Glomerular endothelial cell (primary cell): ENCODE results near the gene ARHGAP4. TPM values are rescaled to one million over a fixed set of nuclear protein-coding genes. Genes with fewer than 3 reads are reported as not detected.

Source experiments
- DNase-seq: peaks from one replicate; pipeline ENCODE4 v3.0.0-alpha.2; 2011; ENCODE audit warnings: low read depth, low spot score; ENCODE audit errors: extremely low read depth
- total RNA-seq: library from RNA; depleted of rRNA; stranded (reverse); fragments of >200 nt; gene quantifications from 2 replicates; pipeline ENCODE4 v1.2.3, GENCODE V29; 2015

The ARHGAP4 gene
- total RNA-seq, 1 donor from 2014 or later: 24.2 TPM

DNA sequence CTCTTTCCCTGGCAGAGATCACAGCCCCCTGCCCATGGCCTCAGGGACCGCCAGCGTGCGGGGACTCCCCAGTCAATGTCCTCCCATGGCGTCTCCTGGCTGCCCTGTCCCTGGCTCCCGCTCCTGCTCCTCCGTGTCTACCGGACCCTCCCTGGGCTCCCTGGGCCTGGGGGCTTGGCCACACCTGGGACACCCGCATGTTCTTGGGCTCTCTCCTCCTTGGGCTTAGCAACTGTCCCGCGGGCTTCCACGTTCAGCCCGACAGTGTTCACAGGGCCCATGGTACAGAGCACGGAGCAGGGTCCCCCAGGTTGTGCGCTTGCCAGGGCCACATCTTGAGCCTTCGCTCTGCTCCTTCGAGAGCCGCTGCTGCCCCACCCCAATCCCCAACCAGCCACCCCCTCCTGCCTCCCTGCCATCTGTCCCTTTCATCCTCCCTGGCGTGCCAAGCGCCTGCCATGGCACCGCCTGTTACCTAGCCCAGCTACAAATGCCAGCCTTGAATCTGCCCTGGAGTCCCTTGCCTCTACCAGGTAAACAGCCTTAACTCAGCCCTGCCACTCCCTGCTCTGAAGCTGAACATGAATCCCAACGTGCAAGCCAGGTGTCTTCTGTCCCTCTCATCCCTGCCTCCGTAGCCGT, 17.7 kb downstream of the ARHGAP4 start:
- no peak for DNase-seq

DNA sequence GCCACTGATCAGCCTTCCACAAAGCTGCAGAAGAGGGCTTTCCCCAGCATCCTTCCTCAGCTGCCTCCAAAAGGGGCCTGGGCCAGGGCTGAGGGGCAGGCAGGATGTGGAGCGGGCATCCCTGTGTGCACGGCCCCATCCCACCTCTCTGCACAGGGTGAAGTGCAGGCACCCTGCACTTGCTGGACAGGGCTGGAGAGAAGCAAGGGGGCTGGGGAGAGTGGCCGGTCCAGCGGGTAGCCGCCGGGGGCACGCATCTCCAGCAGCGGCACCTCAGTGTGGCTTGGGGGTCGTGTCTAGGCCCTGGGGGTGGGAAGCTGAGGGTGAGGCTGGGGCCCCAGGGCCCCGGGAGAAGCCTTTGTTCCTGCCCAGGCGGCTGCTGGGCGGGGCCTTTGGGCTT, 18.6 kb downstream of the ARHGAP4 start:
- no peak for DNase-seq

DNA sequence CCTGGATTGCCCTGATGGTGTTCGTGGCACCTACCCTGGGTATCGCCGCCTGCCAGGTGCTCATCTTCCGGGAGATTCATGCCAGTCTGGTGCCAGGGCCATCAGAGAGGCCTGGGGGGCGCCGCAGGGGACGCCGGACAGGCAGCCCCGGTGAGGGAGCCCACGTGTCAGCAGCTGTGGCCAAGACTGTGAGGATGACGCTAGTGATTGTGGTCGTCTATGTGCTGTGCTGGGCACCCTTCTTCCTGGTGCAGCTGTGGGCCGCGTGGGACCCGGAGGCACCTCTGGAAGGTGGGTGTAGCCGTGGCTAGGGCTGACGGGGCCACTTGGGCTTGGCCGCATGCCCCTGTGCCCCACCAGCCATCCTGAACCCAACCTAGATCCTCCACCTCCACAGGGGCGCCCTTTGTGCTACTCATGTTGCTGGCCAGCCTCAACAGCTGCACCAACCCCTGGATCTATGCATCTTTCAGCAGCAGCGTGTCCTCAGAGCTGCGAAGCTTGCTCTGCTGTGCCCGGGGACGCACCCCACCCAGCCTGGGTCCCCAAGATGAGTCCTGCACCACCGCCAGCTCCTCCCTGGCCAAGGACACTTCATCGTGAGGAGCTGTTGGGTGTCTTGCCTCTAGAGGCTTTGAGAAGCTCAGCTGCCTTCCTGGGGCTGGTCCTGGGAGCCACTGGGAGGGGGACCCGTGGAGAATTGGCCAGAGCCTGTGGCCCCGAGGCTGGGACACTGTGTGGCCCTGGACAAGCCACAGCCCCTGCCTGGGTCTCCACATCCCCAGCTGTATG, 19.7 kb downstream of the ARHGAP4 start:
- DNase-seq: no peak

DNA sequence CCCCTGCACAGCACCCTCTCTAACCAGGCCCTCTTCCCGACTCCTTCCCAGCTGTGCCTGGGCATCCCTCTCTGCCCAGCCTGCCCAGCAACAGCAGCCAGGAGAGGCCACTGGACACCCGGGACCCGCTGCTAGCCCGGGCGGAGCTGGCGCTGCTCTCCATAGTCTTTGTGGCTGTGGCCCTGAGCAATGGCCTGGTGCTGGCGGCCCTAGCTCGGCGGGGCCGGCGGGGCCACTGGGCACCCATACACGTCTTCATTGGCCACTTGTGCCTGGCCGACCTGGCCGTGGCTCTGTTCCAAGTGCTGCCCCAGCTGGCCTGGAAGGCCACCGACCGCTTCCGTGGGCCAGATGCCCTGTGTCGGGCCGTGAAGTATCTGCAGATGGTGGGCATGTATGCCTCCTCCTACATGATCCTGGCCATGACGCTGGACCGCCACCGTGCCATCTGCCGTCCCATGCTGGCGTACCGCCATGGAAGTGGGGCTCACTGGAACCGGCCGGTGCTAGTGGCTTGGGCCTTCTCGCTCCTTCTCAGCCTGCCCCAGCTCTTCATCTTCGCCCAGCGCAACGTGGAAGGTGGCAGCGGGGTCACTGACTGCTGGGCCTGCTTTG, 20.5 kb downstream of the ARHGAP4 start:
- DNase-seq: no peak

DNA sequence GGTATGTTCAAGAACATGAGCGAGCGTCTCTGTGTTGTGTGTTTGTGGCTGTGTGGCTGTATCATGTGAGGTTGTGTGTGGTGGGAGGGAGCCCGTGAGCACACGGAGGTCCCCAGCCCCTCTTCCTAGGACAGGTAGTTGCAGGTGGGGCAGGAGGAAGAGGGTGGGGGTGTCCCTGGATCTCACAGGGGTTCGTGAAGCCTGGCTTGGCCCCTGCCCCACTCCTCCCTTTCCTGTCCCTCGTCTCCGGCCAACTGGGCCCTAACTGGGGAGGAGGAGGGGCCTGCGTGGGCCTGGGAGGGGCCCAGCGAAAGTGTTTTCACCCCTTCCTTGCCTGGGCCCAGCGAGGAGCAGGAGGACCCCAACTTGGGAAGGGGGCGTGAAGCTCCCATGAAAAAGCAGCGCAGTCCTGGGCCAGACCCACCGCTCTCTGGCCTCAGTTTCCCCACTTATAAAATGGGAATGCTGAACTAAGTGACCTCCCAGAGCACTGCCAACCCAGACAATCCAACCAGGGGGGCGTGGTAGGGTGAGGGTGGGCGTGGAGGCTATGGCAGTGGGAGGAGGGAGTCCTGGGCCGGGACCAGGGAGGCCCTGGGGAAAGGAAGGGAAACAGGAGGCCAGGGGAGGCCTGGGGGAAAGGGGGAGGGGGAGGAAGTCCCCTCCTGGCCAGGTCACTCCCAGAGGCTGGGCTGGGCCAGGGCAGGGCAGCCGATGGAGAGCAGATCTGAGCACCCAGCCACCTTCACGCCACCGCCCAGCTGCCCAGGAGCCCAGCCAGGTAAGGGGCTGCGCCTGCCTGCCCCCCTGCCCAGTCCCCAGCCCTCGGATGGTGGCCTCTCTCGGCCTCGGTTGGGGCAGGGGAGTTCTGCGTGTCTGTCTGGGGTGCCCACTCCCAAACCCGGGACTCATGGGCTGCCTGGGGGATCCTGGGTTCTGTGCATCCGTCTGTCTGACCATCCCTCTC, 21.8 kb downstream of the ARHGAP4 start, which contains the start of gene AVPR2:
AVPR2 (plus strand) TSS at position 683 of the 967 bp plus-strand sequence. CDS start 473 bp downstream, outside the sequence.
- no peak for DNase-seq

DNA sequence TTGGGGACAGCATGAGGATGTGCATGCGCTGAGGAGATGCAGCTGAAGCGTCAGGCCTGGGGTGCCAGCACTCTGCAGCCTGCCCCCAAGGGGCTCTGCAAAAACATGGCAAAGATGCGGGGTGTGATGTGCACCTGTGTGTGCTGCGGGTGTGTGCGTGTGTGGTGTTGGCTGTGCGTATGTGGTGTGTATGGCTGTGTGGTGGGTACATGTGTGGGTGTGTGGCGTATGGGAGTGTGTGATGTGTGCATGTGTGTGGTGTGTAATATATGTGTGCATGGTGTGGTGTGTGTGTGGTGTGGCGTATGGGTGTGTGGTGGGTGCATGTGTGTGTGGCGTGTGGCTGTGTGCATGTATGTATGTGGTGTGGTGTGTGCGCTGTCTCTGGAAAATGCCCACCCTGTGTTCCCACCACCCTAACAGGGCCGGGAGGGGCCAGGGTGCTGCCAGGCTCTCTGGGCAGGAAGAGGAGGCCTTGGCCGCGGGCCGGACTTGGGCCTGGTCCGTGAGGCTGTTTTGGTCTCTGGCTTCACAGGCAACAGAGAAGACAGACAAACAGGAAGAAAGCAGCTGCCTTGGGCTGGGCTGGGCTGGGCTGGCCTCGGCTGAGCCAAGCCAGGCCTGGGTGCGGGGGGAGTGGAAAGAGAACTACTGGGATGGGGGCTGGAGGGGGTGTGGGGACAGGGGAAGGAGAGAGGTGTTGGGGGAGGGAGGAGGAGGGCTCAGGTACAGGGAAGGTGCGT, 22.7 kb downstream of the ARHGAP4 start:
- DNase-seq: no peak

DNA sequence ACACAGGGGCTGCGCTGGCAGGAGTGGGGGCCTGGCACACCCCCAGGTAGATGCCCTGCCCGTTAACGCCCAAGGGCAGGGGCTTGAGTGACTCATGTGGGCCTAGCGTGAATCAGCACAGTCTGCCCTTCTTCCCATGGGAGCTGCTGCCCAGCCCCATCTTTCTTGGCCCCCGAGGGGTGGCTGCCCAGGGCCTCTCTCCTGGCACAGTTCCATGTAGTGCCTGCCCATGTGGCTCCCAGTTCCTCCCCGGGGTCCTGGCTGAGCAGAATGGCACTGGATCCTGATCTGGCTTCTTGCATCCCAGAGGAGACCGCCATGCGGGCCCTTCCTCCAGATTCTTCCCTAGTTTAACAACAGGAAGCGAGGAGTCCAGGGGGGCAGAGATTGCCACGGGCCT, 23.7 kb downstream of the ARHGAP4 start:
- DNase-seq: no peak

DNA sequence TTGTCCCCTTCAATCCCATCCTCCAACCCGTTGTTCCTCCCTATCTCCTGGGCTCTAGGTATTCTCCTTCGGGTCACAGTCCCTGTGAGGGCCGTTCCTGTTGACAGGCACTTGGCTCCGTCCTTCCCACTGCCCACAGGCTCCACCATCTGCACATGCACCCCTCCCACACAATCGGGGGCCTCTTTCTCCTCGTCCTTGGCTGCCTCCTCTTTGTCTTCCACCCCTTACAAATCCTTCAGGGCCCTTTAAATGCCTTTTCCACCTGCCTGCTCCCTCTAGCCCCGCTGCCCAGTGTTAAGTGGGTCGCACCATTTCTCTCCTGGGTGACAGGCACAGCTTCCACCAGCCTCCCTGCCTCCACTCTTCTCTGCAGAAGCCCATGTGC, 24.3 kb downstream of the ARHGAP4 start:
- DNase-seq: no peak

DNA sequence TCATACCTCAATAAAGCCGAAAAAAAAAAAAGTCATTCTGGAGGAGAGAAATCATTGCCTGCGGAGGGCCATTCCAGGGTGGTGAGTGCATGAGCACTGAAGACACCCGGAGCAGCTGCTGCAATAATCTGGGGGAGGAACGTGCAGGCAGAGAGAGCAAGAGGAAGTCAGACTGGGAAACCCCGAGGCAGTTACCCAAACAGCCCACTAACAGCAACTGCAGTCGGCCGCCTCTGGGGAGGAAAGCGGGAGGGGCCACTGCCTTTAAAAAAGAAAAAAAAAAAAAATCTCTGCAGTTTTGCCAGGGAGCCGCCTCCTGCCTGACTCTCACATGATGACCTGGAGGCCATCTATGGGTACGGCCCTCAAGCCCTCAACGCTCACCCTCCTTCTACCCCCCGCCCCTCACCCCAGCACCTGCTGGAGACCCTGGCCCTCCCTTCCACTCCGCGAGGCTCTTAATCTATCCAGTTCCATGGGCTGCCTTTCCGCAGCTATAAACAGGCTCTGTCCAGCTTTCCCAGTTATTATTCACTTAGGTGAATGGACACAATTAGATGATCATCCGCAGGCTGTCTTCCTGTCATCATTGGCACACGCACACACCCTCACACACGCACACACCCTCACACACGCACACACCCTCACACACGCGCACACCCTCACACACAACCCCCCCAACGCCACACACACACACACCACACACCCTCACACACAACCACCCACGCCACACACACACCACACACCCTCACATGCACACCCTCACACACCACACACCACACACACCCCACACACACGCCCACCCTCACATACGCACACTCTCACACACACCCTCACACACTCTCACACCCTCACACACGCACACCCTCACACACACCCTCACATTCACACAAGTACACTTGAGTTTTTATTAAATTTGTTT, 25.0 kb downstream of the ARHGAP4 start:
- DNase-seq: no peak

DNA sequence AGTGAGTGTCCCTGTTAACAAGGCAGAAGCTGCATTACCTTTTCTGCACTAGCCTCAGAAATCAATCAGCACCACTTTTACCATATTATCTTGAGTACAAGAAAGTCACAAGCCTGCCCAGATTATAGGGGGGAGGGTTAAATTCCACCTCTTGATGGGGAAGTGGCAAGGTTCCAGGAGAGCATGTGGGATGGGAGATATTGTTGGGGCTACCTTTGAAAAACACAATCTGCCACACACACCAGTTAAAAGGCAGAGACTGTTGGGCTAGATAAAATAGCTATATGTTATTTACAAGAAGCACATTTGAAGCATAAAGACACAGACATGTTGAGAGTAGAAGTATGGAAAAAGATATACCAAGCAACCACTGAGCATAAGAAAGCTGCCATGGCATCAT, 28.2 kb downstream of the ARHGAP4 start:
- no peak for DNase-seq

DNA sequence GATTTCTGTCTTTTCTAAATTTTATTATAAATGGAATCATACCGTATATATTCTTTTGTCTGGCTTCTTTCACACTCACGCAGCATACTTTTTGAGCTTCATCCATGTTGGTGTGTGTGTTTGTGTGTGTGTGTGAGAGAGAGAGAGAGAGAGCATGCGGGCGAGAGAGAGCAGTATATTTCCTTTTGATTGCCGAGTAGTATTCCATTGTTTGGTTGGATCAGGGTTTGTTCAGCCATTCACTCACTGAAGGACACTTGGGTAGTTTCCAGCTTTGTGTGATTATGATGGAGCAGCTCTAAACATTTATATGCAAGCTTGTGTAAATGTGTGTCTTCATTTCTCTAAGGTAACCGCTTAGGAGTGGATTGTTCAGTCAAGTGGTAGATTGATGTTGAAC, 36.9 kb downstream of the ARHGAP4 start:
- no peak for DNase-seq

DNA sequence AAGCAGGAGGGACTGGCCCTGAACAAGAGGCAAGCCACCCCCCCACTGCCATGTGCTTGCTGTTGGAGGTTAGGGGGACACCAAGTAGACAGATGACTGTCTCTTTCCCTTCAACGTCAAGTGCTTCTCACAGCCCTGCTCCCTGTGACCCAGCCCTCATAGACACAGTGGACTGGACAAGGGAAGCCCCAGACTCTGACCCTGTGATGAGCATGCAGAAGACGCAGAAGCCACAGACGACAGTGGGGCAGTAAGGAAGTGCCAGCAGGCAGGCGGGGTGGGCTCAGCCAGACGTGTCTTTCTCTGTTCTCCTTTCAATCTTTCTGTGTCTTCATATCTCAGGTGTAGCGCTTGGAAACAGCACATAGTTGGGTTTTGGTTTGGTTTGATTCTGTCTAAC, 37.7 kb downstream of the ARHGAP4 start:
- no peak for DNase-seq

DNA sequence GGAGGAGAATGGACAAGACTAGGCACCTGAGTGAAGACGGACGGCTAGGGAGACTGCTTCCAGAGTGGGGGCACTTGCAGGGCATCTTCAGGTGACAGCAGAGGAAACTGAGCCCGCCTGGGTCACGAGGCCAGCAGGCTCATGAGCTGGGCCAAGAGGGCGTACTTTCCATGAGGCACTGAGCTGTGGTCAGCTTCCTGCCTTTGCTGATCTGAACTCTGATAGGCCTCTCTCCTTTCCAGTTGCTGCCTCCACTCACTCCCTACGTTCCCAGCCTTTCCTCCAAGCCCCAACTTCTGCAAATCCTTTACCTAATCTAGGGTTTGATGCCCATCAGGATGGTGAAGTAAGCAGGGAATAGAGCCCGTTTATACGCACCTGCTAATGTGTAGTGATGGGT, 38.7 kb downstream of the ARHGAP4 start:
- no peak for DNase-seq

DNA sequence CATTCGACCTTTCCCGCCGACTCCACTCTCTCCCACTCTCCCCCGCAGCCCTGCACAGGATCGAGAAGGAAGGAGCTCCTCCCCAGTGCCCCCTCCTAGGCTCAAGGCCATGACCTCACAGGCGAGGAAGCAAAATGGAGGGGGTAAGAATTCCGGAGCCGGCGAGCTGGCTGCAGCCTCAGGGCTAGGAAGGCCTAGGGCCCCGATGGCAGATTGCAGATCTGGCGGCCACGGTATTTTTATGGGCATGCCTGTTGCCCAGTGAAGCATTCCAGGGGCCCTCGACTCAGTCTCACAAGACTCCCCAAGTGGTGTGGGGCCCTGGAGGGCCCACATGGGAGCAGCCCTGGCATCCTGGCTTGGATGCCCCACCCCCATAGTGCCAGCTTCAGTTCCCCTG, 39.1 kb downstream of the ARHGAP4 start:
- no peak for DNase-seq

DNA sequence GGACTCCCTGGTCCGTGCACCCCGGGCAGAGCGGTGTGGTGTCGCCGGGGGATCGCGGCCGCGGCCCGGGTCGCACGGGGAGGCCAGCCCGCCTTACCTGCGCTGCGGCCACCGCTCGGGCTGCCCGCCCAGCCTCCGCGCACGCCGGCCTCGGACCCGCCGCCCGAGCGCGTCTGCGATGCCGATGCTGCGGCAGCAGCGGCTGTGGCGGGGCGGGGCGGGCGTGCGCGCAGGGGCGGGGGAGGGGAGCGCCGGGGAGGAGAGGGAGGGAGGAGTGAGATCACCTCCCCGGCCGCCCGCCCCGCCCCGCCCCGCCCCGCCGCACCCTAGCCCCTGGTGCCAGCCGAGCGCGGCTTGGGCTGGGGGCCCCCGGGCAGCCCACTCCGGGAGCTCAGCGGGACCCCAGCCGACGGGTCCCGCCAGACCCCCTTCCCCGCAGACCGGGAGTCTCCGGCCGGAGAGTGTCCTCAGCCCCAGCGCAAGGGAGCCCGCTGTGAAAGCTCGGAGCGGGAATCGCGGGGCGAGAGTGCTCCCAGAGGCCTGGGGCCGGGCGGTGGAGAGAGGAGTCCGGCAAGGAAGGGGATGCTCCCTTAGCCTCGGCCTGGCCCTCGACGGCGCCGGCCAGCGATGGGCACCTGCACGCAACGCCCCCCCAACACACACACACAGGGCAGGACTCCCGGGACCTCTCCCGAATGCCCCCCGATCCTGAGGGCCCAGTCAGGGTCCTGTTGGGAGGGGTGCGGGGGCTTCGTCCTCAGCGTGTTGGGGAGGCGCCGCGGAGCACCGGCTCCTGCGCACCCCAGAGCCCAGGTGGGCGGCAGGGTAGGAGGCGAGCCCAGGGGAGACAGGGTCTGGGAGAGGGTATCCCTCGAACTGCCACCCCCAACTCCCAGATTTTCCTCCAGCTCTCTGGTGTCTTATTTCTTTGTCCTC, 39.8 kb downstream of the ARHGAP4 start, which contains the start of gene L1CAM:
L1CAM (minus strand) TSS at position 206 of the 936 bp plus-strand sequence. CDS start 10,337 bp downstream, outside the sequence.
- DNase-seq: no peak

DNA sequence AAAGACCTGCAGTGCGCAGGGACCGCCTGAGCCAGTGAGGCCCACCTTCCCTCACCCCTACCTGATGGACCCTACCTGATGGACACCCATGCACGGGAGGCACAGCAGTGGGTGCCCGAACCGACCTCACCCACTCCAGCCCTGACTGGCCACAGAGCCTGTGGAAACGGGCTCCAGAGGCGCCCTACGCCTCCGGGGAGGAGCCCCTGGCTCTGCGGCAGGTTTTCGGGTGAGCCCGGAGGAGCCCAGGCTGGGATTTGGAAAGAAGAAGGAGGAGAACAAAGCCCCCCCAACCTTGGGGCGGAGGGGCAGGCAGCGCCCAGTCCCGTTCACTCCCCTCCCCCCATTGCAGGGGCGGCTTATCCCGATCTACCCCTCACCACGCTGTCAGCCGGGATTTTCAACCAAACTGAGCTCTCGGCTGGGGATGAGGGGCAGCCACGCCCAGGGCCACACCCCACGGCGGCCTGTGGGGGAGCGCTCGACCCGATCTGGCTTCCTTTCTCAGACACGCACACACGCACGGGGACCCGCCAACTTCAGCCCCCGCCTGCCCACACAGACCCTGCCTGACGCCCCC, 40.8 kb downstream of the ARHGAP4 start:
- no peak for DNase-seq

DNA sequence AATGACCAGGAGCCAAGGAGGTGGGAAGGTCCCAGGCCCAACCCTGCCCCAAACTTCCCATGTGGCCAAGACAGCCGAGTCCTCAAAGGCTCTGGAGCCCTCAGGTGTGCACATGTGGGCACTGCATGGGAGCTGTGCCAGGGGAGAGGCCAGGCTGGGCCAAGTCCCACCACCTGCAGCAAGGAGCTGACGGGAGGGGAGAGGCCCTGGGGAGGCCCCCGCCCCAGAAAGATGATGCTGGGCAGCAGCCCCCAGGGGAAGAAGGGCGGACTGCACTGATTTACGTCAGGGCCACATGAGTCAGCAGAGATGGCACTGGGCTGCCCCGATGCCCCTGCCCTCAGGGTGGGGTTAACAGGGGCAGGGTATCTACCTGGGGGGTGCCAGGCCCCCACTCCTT, 41.5 kb downstream of the ARHGAP4 start:
- DNase-seq: no peak
